ENCODE measurements around the gene DNAJC24.

GRCh38 chr11:31437742-31438435 lies 68.2 kb downstream of the DNAJC24 start:
- TF ChIP-seq CTCF (IDR thresholded peaks at IDR 0.05) (no peak), POLR2AphosphoS5 (IDR thresholded peaks at IDR 0.05) (no peak)
